ENCODE measurements around the gene ASS1.

DNA sequence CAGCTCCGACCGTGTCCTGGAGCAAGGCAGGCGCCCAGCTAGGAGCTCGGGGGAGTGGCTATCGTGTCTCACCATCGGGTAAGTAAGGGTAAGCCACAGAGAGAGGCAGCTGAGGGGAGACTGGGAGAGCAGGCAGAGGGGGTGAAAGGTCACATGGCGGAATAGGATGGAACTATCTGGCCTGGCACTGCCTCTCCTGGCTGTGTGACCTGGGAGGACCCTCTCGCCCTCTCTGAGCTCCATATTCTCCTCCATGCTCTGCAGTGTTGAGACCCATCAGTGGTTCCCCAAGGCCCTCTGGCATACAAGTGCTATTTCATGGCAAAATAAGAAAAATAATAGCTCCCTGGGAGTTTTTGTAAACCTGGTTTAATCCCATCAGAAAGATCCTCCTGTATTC, 43.9 kb upstream of the ASS1 start:
- TF ChIP-seq, protein P1, sequence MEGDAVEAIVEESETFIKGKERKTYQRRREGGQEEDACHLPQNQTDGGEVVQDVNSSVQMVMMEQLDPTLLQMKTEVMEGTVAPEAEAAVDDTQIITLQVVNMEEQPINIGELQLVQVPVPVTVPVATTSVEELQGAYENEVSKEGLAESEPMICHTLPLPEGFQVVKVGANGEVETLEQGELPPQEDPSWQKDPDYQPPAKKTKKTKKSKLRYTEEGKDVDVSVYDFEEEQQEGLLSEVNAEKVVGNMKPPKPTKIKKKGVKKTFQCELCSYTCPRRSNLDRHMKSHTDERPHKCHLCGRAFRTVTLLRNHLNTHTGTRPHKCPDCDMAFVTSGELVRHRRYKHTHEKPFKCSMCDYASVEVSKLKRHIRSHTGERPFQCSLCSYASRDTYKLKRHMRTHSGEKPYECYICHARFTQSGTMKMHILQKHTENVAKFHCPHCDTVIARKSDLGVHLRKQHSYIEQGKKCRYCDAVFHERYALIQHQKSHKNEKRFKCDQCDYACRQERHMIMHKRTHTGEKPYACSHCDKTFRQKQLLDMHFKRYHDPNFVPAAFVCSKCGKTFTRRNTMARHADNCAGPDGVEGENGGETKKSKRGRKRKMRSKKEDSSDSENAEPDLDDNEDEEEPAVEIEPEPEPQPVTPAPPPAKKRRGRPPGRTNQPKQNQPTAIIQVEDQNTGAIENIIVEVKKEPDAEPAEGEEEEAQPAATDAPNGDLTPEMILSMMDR (conservative IDR thresholded peaks at IDR 0.05 in 1 of 2, IDR thresholded peaks at IDR 0.05 in 1 of 2; ENCODE audit: low read depth in 1 of 2, low read length in 2 of 2): no peak
- no peak for TF ChIP-seq EZH2 (IDR thresholded peaks at IDR 0.05; ENCODE audit: low read length, missing control alignments)

Measured in fibroblast of lung (primary cell).